SK-N-SH (cell line): ENCODE data around the gene TSC1. TPM values are rescaled to one million over a fixed set of nuclear protein-coding genes. Genes with fewer than 3 reads are reported as not detected.

Source experiments
- CTCF ChIA-PET: fragments of 300-600, 350-600 bp; formaldehyde crosslinking; extraction: SDS; loops from one replicate; lab custom pipeline; 2021; lab: Yijun Ruan, JAX
- POLR2A ChIA-PET: fragments of 350-600 bp; sonication (Branson Sonifier 250); formaldehyde crosslinking; extraction: SDS; loops from one replicate; lab custom pipeline; 2020; ENCODE audit warnings: antibody characterized with exemption, inconsistent platforms; lab: Yijun Ruan, JAX
- DNase-seq: peaks from one replicate; pipeline ENCODE4 v3.0.0; 2012
- H2AFZ ChIP-seq: fragments of 200-600 bp; sonication (generic); 2 replicates; pipeline ENCODE4 v1.8.1; 2016; ENCODE audit warnings: antibody characterized with exemption, mild to moderate bottlenecking, low read depth
- H3F3A ChIP-seq: fragments of 200-600 bp; sonication (generic); replicated peaks from 2 replicates; pipeline ENCODE3; 2016; ENCODE audit warnings: antibody characterized with exemption, mild to moderate bottlenecking; ENCODE audit not compliant: insufficient read depth
- H3K27ac ChIP-seq, 2 experiments: fragments of 200-500 bp in 1 of 2; fragments of 200-600 bp in 1 of 2; sonication (Bioruptor generic) in 1 of 2; sonication (generic), shearing (Covaris generic) in 1 of 2; 2 replicates each; pipeline versions ENCODE4 v1.5.1 to v1.6.1; 2014 to 2016; ENCODE audit warnings: low read depth in 2 of 2, inconsistent platforms in 1 of 2, low read length in 1 of 2, mild to moderate bottlenecking in 1 of 2, mixed read lengths in 1 of 2
- H3K27me3 ChIP-seq: fragments of 200-600 bp; sonication (generic), shearing (Covaris generic); 2 replicates; pipeline ENCODE4 v1.6.1; 2016; ENCODE audit warnings: mixed run types; ENCODE audit not compliant: insufficient read depth
- H3K36me3 ChIP-seq, 2 experiments: fragments of 200-500 bp in 1 of 2; fragments of 200-600 bp in 1 of 2; sonication (Bioruptor generic) in 1 of 2; sonication (generic) in 1 of 2; replicated peaks in 1 of 2; 2 replicates each; pipeline versions ENCODE3 to v1.5.1; 2014 to 2016; ENCODE audit warnings: low read length in 1 of 2, mild to moderate bottlenecking in 1 of 2; ENCODE audit not compliant: insufficient read depth in 2 of 2, control insufficient read depth in 1 of 2
- H3K4me1 ChIP-seq, 2 experiments: fragments of 200-500 bp in 1 of 2; fragments of 200-600 bp in 1 of 2; sonication (Bioruptor generic) in 1 of 2; sonication (generic), shearing (Covaris generic) in 1 of 2; 2 replicates each; pipeline versions ENCODE4 v1.5.1 to v1.6.1; 2014 to 2016; ENCODE audit warnings: low read depth in 1 of 2, low read length in 1 of 2, mixed run types in 1 of 2; ENCODE audit not compliant: insufficient read depth in 2 of 2, control insufficient read depth in 1 of 2
- H3K4me2 ChIP-seq: fragments of 200-600 bp; sonication (generic), shearing (Covaris generic); 2 replicates; pipeline ENCODE4 v1.6.1; 2017; ENCODE audit warnings: mixed run types
- H3K4me3 ChIP-seq, 2 experiments: fragments of 200-500 bp in 1 of 2; fragments of 200-600 bp in 1 of 2; sonication (Bioruptor generic) in 1 of 2; sonication (generic), shearing (Covaris generic) in 1 of 2; 2 replicates each; pipeline versions ENCODE4 v1.5.1 to v1.8.1; 2014 to 2016; ENCODE audit warnings: low read depth in 2 of 2, inconsistent platforms in 1 of 2, low read length in 1 of 2, mild to moderate bottlenecking in 1 of 2, mixed read lengths in 1 of 2, moderate library complexity in 1 of 2
- H3K79me2 ChIP-seq: fragments of 200-600 bp; sonication (generic); 2 replicates; pipeline ENCODE4 v1.8.1; 2017; ENCODE audit warnings: mild to moderate bottlenecking; ENCODE audit not compliant: insufficient read depth
- H3K9ac ChIP-seq: fragments of 200-600 bp; sonication (generic); 2 replicates; pipeline ENCODE4 v1.6.1; 2017; ENCODE audit warnings: mixed run types
- H3K9me2 ChIP-seq: fragments of 200-600 bp; sonication (generic); 2 replicates; pipeline ENCODE4 v1.6.1; 2017; ENCODE audit warnings: mixed run types
- H3K9me3 ChIP-seq: fragments of 200-600 bp; sonication (generic); 2 replicates; pipeline ENCODE4 v1.6.1; 2017; ENCODE audit warnings: mixed run types, mild to moderate bottlenecking, moderate library complexity
- H4K20me1 ChIP-seq: fragments of 200-600 bp; sonication (generic); 2 replicates; pipeline ENCODE4 v1.6.1; 2017; ENCODE audit warnings: mild to moderate bottlenecking, mixed run types; ENCODE audit not compliant: insufficient read depth
- EP300 ChIP-seq, 2 experiments: IDR thresholded peaks; 2 replicates each; pipeline versions ENCODE4 v1.4.0 to v1.6.1; 2012; ENCODE audit warnings: borderline replicate concordance in 1 of 2, low read depth in 1 of 2, low read length in 1 of 2
- FOXJ3 ChIP-seq: sonication (generic); formaldehyde crosslinking; IDR thresholded peaks from 2 replicates; pipeline ENCODE4 v1.5.1; 2020; ENCODE audit warnings: mild to moderate bottlenecking, missing genetic modification reagents
- FOXM1 ChIP-seq: IDR thresholded peaks from 2 replicates; pipeline ENCODE4 v1.4.0; 2012; ENCODE audit warnings: low read depth, mild to moderate bottlenecking
- GABPA ChIP-seq: IDR thresholded peaks from 2 replicates; pipeline ENCODE4 v1.4.0; 2012; ENCODE audit warnings: low read depth, mild to moderate bottlenecking
- NRF1 ChIP-seq: IDR thresholded peaks from 2 replicates; pipeline ENCODE4 v1.6.1; 2012; ENCODE audit warnings: low read depth, mild to moderate bottlenecking, low read length
- SIN3A ChIP-seq: IDR thresholded peaks from 2 replicates; pipeline ENCODE4 v1.6.1; 2012; ENCODE audit warnings: low read depth, mild to moderate bottlenecking, low read length, moderate library complexity, borderline replicate concordance
- TCF12 ChIP-seq: IDR thresholded peaks from 2 replicates; pipeline ENCODE4 v1.4.0; 2012
- TEAD4 ChIP-seq: IDR thresholded peaks from 2 replicates; pipeline ENCODE4 v1.4.0; 2012; ENCODE audit warnings: mild to moderate bottlenecking, borderline replicate concordance; ENCODE audit not compliant: insufficient read depth
- WGBS: methylation state at CpG from one replicate; pipeline ENCODE4 v1.1.6; 2017; ENCODE audit warnings: low lambda C conversion rate; 5-methylcytosine and 5-hydroxymethylcytosine counted together
- polyA plus RNA-seq, 3 experiments: library from polyadenylated mRNA; depleted of rRNA; stranded (reverse); fragments of >200 nt; gene quantifications; 2 replicates each; pipeline ENCODE4 v1.2.3, GENCODE V29; 2012
- TF ChIP-seq, protein P1 (sequence below): fragments of 150-350 bp; IDR thresholded peaks from 2 replicates; pipeline ENCODE4 v1.6.1; 2017; ENCODE audit warnings: antibody characterized with exemption, low read length, low read depth, borderline replicate concordance
- TF ChIP-seq, protein P2 (sequence below): IDR thresholded peaks from 2 replicates; pipeline ENCODE4 v1.6.1; 2012; ENCODE audit warnings: mild to moderate bottlenecking, low read depth, low read length, moderate library complexity
- TF ChIP-seq, protein P3 (sequence below): fragments of 150-350 bp; IDR thresholded peaks from 2 replicates; pipeline ENCODE4 v1.6.1; 2016; ENCODE audit warnings: mild to moderate bottlenecking, low read depth, low read length
- TF ChIP-seq, protein P4 (sequence below): fragments of 200-600 bp; sonication (generic); IDR thresholded peaks from 2 replicates; pipeline ENCODE4 v1.6.1; 2017; ENCODE audit warnings: antibody characterized with exemption, mild to moderate bottlenecking, moderate library complexity

TSC1 gene
- polyA plus RNA-seq, 1 of the 3 experiments (the other 2 are of a cell fraction), result 18.3 TPM

DNA sequence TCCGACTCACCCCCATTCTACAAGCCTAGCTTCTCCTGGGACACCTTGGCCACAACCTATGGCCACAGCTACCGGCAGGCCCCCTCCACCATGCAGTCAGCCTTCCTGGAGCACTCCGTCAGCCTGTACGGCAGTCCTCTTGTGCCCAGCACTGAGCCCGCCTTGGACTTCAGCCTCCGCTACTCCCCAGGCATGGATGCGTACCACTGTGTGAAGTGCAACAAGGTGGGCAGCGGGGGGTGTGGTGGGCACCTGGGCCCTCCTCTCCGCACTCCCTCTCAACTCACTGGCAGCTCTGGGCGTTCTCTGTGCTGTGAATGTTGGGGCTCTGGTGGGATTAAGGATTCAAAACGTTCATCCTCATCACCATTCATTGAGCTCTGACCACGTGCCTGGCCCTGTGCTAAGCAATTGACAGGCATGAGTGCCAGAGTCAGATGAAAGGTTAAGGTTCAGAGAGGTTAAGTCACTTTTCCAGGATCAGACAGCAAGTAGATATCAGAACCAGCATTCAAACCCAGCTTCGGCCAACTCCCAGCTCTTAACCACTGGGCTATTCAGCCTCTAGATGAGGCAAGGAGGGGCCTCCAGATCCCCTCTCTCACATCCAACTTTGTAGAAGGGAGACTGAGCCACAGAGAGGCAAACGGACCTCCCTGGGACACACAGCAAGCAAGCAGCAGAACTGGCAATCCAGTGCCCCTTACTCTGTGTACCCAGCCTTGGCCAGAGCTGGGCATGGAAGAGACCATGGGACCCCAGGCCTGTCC, 44.0 kb upstream of the TSC1 start:
- WGBS, result 58% methylated on average over 14 of the region's 14 CpGs
- TF ChIP-seq, protein P1, sequence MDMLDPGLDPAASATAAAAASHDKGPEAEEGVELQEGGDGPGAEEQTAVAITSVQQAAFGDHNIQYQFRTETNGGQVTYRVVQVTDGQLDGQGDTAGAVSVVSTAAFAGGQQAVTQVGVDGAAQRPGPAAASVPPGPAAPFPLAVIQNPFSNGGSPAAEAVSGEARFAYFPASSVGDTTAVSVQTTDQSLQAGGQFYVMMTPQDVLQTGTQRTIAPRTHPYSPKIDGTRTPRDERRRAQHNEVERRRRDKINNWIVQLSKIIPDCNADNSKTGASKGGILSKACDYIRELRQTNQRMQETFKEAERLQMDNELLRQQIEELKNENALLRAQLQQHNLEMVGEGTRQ, result no peak
- no peak for TF ChIP-seq NRF1
- TF ChIP-seq TCF12, result no peak
- TF ChIP-seq, protein P2, sequence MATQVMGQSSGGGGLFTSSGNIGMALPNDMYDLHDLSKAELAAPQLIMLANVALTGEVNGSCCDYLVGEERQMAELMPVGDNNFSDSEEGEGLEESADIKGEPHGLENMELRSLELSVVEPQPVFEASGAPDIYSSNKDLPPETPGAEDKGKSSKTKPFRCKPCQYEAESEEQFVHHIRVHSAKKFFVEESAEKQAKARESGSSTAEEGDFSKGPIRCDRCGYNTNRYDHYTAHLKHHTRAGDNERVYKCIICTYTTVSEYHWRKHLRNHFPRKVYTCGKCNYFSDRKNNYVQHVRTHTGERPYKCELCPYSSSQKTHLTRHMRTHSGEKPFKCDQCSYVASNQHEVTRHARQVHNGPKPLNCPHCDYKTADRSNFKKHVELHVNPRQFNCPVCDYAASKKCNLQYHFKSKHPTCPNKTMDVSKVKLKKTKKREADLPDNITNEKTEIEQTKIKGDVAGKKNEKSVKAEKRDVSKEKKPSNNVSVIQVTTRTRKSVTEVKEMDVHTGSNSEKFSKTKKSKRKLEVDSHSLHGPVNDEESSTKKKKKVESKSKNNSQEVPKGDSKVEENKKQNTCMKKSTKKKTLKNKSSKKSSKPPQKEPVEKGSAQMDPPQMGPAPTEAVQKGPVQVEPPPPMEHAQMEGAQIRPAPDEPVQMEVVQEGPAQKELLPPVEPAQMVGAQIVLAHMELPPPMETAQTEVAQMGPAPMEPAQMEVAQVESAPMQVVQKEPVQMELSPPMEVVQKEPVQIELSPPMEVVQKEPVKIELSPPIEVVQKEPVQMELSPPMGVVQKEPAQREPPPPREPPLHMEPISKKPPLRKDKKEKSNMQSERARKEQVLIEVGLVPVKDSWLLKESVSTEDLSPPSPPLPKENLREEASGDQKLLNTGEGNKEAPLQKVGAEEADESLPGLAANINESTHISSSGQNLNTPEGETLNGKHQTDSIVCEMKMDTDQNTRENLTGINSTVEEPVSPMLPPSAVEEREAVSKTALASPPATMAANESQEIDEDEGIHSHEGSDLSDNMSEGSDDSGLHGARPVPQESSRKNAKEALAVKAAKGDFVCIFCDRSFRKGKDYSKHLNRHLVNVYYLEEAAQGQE, result no peak
- TF ChIP-seq EP300 (IDR thresholded peaks at IDR 0.05; ENCODE audit: borderline replicate concordance in 1 of 2, low read depth in 1 of 2, low read length in 1 of 2), result no peak
- TF ChIP-seq FOXJ3, result no peak
- no peak for TF ChIP-seq GABPA
- TF ChIP-seq, all 33 proteins: peak for 0
- CTCF ChIA-PET, result interaction anchor here (1.3 kb wide), 1 partner anchor 9 kb away, joined by 4 read pairs; no protein-coding TSS in a partner anchor
- no peaks in the 10 kb centered on the region for H3K36me3 ChIP-seq
- no peaks in the 10 kb centered on the region for H3F3A ChIP-seq
- H3K4me1 ChIP-seq, result no peaks in the 10 kb centered on the region
- no peak overlapping the region for H3K27ac ChIP-seq
- H4K20me1 ChIP-seq, result no peaks in the 10 kb centered on the region
- no peak for DNase-seq
- H2AFZ ChIP-seq, result no peak overlapping the region
- peaks cover 18% of the 10 kb centered on the region for H3K27me3 ChIP-seq
- no peaks in the 10 kb centered on the region for H3K9me2 ChIP-seq
- no peak overlapping the region for H3K4me3 ChIP-seq
- H3K79me2 ChIP-seq, result no peaks in the 10 kb centered on the region
- H3K9ac ChIP-seq, result no peak overlapping the region
- POLR2A ChIA-PET, result no interaction called here
- H3K9me3 ChIP-seq, result no peaks in the 10 kb centered on the region
- H3K4me2 ChIP-seq, result no peak overlapping the region

DNA sequence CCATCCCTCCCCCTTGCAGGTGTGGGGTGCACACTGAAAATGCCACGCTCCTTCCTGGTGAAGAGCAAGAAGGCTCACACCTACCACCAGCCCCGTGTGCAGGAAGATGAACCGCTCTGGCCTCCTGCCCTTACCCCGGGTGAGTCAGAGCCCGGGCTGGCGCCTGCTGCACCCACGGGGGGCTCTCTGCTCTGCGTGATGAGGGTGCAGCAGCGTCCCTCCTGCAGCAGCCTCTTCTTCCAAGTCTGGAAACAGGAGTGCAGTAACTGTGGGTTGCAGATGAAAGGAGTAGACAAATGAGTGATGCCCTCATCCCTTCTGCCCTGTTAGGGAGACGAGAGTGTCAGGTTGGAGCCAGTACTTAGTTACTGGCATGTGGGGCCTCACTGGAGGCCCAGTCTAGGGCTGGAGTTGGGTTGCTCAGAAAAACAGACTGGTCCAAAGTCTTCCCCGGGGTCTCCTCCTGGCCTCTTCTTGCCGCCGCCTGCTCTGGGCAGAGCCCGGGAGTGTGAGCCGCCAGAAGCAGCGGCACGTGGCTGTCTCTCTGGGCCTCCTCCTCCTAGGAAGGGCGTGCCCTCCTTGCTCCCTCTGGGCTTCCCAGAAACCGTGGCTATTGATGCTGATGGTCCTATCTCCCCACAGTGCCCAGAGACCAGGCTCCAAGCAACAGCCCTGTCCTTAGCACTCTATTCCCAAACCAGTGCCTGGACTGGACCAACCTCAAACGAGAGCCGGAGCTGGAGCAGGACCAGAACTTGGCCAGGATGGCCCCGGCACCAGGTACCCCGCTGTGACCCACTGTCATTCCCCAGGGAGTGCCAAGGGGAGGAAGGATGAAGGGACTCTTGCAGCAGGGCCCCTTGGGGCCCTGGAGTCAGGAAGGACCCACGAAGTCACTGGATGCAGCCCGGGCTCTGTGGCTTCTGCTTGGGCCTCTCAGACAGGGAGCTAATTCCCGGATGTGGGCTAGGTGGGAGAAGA, 42.5 kb upstream of the TSC1 start:
- WGBS, result 60% methylated on average over 21 of the region's 26 CpGs
- no peak for DNase-seq
- Histone ChIP-seq H3K9me3 (no peaks in the 10 kb centered on the region), H4K20me1 (no peaks in the 10 kb centered on the region), H3K4me3 (no peak overlapping the region), H3K9ac (no peak overlapping the region), H3K79me2 (no peaks in the 10 kb centered on the region), H3K36me3 (no peaks in the 10 kb centered on the region), H3K27me3 (peaks cover 6% of the 10 kb centered on the region; the same call in 1 of the 2 replicates), H3K4me2 (no peak overlapping the region), H3K27ac (no peak overlapping the region), H3K4me1 (no peaks in the 10 kb centered on the region), H2AFZ (no peak overlapping the region), H3F3A (no peaks in the 10 kb centered on the region), H3K9me2 (no peaks in the 10 kb centered on the region)
- POLR2A ChIA-PET, result no interaction called here
- CTCF ChIA-PET, result interaction anchor here (0.7 to 1.3 kb wide), 2 partner anchors 9 to 14 kb away, joined by 3 to 9 read pairs; partner anchors contain the start of gene GFI1B
- TF ChIP-seq, protein P3, sequence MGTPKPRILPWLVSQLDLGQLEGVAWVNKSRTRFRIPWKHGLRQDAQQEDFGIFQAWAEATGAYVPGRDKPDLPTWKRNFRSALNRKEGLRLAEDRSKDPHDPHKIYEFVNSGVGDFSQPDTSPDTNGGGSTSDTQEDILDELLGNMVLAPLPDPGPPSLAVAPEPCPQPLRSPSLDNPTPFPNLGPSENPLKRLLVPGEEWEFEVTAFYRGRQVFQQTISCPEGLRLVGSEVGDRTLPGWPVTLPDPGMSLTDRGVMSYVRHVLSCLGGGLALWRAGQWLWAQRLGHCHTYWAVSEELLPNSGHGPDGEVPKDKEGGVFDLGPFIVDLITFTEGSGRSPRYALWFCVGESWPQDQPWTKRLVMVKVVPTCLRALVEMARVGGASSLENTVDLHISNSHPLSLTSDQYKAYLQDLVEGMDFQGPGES, result no peak
- TF ChIP-seq TEAD4, result no peak
- no peak for TF ChIP-seq TCF12
- TF ChIP-seq, protein P1, result no peak
- TF ChIP-seq FOXM1, result no peak
- TF ChIP-seq SIN3A, result no peak
- TF ChIP-seq, protein P4, sequence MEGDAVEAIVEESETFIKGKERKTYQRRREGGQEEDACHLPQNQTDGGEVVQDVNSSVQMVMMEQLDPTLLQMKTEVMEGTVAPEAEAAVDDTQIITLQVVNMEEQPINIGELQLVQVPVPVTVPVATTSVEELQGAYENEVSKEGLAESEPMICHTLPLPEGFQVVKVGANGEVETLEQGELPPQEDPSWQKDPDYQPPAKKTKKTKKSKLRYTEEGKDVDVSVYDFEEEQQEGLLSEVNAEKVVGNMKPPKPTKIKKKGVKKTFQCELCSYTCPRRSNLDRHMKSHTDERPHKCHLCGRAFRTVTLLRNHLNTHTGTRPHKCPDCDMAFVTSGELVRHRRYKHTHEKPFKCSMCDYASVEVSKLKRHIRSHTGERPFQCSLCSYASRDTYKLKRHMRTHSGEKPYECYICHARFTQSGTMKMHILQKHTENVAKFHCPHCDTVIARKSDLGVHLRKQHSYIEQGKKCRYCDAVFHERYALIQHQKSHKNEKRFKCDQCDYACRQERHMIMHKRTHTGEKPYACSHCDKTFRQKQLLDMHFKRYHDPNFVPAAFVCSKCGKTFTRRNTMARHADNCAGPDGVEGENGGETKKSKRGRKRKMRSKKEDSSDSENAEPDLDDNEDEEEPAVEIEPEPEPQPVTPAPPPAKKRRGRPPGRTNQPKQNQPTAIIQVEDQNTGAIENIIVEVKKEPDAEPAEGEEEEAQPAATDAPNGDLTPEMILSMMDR, result no peak
